MM.1S (cell line): ENCODE measurements around the gene CCDC38.

Experiments
- CTCF ChIP-seq: fragments of 300-600 bp; sonication (generic); IDR thresholded peaks from 2 replicates; pipeline ENCODE4 v1.5.1; 2016; ENCODE audit warnings: antibody characterized with exemption, low read length, mixed read lengths
- EZH2 ChIP-seq: fragments of 300-600 bp; sonication (generic); optimal IDR thresholded peaks from 2 replicates; pipeline ENCODE3; 2017; ENCODE audit warnings: low read depth, mild to moderate bottlenecking, antibody characterized with exemption, low read length, mixed read lengths

DNA sequence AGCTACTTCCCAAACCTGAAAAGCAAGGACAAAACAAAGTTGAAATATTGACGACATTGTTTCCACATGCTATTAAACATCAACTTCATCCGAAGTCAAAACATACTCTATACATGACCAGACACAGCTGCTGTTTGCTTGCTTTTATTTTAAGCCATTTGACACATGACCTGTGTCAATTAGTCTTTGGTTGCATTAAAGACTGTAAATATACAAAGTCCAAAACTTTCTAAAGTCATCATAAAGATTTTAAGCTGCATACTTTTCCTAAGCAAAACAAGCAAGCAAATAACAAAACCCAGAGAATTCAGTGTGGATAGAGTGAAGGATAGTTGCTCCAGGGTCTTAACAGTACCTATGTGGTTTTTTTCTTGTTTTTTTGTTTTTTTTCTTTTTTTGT lies 31.9 kb upstream of the CCDC38 start:
- TF ChIP-seq CTCF, result no peak
- no peak for TF ChIP-seq EZH2
